HG03439 (cell line): ENCODE measurements around the gene CCDC102A.

Source experiments
- ATAC-seq: cut with Tn5 transposase; IDR thresholded peaks from one replicate; pipeline ENCODE4 v1.9.1; 2021; ENCODE audit warnings: mild to moderate bottlenecking, moderate library complexity; ENCODE audit not compliant: unreplicated experiment

The CCDC102A gene

DNA sequence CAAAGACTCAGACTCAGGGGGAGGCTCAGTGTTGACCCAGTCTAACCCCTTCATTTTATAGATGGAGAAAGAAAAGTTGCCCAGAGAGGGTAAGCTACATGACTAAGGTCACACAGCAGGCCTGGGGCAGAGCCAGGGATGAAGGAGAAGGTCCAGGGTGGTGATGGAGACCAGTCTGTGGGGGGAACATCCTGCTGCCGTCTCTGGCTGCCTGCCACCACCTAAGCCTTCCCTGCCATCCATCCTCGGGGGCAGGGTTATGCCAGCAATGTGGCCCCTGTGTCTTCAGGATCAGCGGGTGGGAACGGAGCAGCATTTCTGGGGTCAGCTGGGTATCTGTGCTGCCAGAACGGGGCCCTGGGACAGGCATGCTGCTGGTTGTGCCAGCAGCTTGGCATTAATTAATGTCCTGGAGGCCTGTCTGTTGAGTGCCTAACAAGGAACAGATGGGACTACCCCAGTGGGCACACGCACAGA is 55.6 kb downstream of the CCDC102A start:
- ATAC-seq: no peak

GRCh38 chr16:57479976-57480753 is 56.2 kb downstream of the CCDC102A start:
- no peak for ATAC-seq

GRCh38 chr16:57479205-57479975 is 57.0 kb downstream of the CCDC102A start:
- no peak for ATAC-seq

DNA sequence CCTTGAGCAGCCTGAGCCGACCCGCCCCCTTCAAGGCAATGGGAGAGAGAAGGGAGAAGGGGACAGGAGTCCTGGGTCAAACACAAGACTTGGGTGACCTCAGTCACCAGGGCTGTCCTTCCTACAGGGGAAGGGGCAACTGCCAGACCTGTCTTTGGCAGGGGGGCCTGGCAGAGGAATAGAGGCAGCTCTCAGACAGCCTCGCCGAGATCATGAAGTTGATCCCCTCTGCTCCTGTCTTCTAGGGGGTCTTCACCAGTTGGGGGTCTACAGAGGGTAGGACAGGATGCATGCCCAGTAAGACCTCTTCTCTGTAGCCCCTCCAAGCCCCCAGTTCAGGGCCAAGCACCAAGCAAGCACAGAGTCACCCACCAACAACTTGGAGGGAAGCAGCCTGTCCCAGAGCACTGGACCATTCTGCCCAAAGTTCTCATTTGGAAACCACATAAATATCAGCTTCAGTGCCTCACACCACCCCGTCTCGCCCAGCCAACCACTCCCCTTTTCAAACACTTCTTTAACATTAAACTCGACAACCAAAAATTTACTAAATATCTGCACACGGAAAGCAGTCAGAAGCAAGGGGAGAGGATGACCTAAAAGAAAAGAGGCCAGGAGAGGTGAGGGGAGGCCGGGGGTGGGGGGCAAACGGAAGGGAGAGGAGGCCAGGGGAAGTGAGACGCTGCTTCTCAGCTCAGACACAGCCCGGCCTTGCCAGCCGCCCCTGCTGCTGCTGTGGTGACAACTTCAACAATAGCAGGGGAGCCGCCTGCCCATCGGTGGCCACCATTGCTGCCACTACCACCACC is 57.8 kb downstream of the CCDC102A start:
- ATAC-seq: no peak

DNA sequence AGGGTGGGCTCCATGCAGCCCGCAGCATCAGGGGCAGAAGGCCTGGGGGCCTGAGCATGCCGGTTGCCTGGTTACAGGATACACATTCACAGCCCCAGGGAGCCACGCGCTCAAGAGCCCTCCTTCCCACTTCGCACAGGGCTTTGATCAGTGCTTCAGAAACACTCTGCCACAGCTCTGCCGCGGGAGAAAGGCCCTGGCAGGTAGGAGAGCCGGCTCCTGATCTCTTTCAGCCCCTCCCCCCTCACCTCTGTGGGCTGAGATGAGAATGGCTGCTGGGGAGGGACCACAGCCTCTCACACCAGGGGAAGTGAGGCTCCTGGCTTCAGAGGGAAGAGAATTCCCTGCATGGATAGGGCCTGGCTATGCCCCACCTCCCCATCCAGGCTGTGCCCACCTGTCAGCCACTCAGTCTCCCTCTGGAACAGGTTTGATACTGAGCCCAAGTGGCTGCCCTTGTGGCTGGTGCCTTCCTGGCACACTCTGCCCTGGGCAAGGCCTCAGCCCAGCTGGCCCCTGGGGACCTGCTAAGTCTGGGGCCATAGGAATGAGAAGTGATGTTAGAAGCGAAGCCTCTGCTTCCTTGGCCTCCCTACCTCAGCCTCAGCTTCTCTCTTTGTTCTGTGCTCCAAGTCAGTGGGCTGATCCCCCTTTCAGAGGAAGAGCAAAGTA is 58.7 kb downstream of the CCDC102A start:
- no peak for ATAC-seq

- ATAC-seq: no peak
Measured at GRCh38 chr16:57476546-57477410, 59.6 kb downstream of the CCDC102A start.

- ATAC-seq: peak; percentile 78
Measured at GRCh38 chr16:57475711-57476339, 60.5 kb downstream of the CCDC102A start.

- ATAC-seq: no peak
Measured at GRCh38 chr16:57474671-57475661, 61.4 kb downstream of the CCDC102A start.

- no peak for ATAC-seq
Measured at GRCh38 chr16:57473906-57474305, 62.5 kb downstream of the CCDC102A start.

GRCh38 chr16:57473176-57473840 is 63.1 kb downstream of the CCDC102A start:
- ATAC-seq: no peak

DNA sequence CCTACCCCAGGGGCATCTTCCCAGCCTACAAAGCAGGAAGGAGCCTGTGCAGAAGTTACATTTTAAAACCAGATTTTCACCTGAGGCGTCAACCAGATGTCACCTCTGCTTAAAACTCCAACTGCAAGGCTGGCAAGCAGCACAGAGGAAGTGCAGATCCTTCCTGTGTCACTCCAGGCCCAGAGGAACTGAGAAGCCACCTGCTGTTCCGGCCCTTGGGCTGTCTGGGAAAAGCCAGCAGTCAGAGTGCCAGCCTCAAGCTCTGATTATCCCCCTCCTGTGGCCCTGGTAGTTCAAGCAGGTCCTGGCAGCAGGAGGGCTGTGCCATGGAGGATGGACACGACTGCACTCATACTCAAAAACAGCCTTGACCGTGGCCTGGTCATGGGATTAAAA is 63.7 kb downstream of the CCDC102A start:
- no peak for ATAC-seq

- ATAC-seq: no peak
Measured at GRCh38 chr16:57471852-57472664, 64.3 kb downstream of the CCDC102A start.

- no peak for ATAC-seq
Measured at GRCh38 chr16:57471209-57471608, 65.2 kb downstream of the CCDC102A start.

- ATAC-seq: no peak
Measured at GRCh38 chr16:57470711-57471110, 65.7 kb downstream of the CCDC102A start.

DNA sequence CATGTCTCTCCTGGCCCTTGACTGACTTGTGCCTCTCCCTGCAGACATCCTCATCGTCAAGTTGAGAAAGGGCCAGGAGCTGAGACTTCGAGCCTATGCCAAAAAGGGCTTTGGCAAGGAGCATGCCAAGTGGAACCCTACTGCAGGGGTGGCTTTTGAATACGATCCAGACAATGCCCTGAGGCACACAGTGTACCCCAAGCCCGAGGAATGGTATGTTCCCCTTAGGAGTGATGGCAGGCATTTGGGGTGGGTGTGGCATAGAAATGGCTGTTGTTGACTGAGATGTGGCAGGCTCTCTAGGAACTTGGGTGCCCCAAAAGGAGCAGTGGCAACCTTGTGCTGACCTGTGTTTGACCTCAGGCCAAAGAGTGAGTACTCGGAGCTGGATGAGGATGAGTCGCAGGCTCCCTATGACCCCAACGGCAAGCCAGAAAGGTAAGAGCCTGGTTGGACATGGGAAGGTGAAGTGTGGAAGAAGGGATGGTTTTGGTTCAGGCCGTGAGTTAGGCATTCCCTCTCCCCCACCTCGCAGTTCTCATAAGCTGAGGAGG is 66.4 kb downstream of the CCDC102A start:
- no peak for ATAC-seq

GRCh38 chr16:57469046-57469445 is 67.3 kb downstream of the CCDC102A start:
- ATAC-seq: no peak
